Midbrain (tissue), 1 donor: ENCODE measurements around the gene PHC3.

Source experiments
- DNase-seq: peaks from one replicate; lab custom pipeline; 2025; lab: John Stamatoyannopoulos, UW

Gene PHC3

DNA sequence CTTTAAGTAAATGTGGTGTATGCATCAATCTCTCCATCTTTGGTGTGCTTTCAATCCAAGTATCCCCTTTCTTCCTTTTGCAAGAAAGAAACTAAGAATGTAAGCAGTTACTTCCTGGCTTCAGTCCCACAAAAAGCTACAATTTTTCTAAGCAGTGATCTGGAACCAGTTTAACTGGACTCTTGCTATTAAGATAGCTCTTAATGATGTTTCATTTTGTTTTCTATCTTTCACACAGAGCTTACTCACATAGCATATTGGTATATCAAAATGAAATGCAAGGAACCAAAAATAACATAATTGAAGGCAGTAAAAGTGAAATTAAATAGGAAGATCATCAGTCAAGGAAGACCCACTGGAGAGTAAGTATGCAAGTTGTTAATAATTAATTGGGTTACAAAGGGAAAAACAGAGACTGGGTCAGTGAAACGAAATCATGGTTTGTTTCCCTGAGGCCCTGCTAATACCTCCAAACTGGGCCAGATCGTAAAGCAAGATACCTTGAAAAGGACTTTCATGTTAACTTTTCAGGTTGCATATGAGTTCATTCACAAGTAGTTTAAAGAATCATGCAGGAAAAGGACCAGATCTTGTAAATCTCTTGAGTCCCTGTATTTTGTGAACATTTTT, 101.9 kb downstream of the PHC3 start:
- DNase-seq: no peak

DNA sequence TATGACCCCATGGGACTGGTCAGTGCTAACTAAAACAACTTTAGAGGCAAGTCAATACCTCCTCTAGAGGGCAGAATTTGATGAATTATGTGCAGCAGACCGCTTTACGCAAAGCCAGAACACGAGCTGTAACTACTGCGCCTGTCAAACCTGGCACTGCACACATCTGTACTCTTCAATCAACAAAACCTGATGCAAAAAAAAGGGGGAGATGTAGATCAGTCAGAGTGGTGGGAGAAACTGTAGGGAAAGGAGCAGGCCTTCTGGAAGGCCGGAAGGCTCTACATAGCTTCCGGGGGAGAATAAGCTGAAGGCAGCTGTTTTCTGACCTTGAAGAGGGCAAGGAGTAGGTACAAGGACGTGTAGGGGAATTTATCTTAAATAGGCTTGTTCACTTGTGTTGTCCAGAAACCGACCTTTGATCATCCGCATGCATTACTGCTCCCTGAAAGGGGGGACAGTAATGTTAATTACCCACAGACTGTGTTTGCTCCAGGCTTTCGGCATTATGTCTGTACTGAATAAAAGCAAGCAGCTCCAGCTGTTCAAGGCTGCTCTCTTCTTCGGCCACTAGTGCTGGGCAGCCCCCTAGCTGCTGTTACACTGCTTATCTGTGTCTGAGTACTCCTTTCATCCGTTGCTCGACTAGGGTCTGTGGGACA, 102.8 kb downstream of the PHC3 start:
- DNase-seq: no peak

DNA sequence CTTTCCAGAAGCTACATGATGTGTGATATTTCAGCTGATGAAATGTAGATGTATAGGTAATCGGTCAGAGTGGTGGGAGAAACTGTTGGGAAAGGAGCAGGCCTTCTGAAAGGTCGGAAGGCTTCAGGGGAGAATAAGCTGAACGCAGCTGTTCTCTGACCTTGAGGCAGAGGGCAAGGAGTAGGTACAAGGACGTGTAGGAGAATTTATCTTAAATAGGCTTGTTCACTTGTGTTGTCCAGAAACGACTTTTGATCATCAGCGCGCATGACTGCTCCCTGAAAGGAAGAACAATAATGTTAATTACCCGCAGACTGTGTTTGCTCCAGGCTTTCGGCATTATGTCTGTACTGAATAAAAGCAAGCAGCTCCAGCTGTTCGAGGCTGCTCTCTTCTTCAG, 104.2 kb downstream of the PHC3 start:
- DNase-seq: no peak

DNA sequence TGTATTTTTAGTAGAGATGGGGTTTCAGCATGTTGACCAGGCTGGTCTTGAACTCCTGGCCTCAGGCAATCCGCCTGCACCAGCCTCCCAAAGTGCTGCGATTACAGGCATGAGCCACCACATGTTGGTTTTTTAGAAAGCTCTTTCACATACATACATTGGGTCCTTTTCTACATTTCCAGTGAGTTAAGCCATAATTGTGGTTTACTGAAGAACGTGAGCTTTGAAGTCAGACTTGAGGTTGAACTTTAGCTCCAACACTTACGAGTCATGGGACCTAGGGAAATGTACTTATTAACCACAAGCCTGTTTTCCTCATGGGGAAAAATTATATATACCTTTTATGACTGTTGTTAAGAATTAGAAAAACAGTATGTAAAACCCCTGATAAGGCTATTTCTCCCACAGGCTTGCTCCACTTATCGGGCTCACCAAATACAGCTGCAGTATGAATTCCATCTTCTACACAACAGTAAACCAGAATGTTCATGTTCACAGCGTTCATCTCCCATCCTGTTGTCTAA, 104.8 kb downstream of the PHC3 start:
- DNase-seq: no peak

DNA sequence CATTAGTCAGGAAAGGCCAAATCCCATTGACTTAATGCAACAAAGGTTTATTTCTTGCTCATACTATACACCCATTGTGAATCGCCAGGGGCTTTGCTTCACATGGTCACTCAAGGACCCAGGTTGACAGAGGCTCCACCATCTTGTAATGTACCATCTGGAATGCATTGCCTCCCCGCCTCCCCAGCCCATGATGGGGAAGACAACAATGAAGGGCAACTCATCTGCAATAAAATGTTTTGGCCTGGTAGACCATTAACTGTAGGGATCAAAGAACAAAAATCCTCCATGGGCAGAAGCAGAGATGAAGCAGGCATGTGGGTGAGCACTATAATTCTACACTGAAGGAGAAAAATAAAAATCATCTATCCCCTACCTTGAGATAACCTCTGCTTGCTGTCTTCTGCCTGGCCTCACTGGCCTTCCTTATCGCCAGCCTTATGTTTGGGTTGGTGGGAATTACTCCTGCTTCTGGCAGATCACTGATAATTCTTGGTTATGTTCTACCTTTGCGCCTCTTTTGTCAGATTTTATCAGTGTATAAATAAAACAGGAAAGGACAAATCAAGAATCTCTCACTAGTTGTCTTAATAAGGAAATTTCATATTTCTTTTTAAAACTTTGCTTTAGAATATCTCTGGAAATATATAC, 106.0 kb downstream of the PHC3 start:
- DNase-seq: no peak

DNA sequence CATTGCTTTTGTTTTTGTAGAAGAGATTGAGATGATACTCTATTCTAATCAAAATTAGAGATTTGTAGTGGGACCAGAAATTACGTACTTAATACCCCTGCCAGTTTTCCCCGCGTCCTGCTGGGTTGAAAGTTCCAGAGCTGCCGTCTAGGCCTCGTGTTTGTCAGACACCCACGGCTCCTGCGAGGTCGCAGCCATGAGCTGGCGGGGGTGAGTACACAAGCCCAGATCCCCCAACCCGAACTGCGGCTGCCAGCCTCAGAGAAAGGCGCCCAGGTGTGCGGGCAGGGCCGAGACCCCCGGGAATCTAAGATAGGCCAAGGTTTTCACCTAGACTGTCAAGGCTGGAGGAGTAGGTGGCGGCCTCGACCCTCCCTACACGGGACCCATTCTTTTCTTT, 117.4 kb downstream of the PHC3 start:
- no peak for DNase-seq

DNA sequence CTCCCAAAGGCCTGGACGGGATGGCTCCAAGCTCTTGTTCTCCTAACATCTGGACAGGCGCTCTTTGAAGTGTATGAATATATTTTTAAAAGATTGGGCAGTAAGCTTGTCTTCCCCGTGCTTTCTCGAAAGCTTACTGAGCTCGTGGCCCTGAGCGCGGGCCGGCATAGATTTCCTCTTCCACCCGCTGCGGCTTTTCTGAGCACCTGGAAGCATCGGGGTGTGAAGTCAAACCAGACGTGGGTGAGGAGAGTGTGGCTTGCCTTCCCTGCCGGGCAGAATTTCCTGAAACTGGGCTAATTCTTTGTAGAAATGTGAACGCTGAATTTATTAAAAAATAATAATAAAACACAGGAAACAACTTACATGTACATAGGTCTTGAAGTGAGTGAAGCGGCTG, 117.8 kb downstream of the PHC3 start:
- no peak for DNase-seq

DNA sequence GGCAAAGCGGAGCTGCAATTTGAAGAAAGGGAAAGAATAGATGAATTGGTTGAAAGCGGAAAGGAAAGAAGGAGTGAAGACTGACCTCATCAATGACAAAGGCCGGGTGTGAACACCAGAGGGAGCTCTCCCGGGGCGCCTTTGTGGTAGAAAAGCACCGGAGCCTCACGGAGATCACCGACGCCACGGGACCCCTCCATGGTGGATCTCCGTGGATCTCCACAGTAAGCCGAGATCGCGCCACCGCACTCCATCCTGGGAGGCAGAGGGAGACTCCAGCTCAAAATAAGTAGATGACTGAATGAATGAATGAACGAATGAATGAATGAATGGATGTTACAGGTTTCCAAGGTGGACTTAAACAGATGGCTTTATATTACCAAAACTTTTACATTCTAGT, 118.8 kb downstream of the PHC3 start:
- no peak for DNase-seq

DNA sequence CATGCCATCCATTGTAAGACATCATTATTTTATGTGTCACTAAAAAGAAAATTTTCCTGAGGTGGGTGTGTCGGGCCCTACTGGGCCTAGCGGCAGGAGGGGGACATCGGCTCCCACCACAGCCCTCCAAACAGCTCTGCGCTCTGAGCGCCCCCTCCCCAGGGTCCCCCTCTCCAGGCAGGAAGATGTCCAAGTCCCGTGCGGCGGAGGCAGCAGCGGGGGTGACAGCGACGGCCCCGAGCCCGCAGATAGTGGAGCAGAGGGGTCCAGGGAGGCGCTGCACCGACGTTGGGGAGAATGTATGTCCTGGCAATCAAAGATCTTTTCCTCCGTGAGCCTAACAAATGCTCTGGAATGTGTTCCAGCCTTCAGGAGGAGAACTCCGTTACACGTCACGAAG, 119.5 kb downstream of the PHC3 start:
- DNase-seq: no peak

DNA sequence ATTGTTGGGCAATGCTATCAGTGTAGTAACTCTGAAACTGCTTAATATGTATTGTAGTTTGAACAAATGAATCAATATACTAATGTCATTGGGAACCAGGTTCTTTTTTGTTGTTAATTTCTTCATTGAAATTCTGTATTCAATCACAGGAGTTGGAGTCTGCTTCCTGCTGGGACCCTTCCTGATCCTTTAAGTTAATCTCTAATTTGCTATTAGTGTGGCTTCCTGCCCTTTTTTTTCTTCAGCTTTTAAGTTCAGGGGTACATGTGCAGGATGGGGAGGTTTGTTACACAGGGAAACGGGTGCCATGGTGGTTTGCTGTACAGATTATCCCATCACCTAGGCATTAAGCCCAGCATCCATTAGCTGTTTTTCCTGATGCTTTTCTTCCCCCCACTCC, 122.1 kb downstream of the PHC3 start:
- DNase-seq: no peak

DNA sequence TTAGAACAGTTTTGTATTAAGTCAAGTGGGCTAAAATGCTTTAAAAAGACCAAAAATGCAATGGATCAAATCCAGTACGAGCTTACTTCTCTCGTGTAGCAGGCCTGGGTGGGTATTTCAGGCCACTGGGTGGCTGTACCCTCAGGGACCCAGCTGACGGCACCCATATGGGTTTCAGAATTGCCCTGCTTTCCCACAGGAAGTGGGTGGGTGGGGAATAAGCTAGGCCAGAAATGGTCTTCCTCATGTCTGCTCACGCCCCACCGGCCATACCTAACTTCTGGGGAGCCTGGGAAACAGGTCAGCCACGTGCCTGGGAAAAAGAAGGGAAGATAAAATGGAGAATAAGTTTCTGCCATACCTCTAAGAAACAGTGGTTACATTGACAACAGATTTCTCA, 123.4 kb downstream of the PHC3 start:
- no peak for DNase-seq

DNA sequence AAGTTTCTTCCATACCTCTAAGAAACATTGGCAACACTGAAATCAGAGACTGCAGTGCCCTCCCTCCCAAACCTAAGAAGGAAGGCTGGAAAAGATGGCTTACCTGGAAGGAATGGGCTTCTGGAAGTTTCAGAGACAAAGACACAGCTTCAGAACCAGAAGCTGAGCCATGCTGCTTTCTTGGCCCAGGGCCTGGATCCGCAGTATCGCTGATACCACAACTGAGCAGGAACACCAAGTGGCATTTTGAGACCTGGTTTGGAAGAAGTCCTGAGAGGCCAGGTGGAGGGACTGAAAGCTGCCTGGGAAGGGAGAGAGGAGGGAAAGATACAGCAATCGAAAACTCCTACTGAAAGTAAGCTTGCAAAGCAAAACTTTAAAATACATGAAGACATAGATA, 124.0 kb downstream of the PHC3 start:
- DNase-seq: no peak

DNA sequence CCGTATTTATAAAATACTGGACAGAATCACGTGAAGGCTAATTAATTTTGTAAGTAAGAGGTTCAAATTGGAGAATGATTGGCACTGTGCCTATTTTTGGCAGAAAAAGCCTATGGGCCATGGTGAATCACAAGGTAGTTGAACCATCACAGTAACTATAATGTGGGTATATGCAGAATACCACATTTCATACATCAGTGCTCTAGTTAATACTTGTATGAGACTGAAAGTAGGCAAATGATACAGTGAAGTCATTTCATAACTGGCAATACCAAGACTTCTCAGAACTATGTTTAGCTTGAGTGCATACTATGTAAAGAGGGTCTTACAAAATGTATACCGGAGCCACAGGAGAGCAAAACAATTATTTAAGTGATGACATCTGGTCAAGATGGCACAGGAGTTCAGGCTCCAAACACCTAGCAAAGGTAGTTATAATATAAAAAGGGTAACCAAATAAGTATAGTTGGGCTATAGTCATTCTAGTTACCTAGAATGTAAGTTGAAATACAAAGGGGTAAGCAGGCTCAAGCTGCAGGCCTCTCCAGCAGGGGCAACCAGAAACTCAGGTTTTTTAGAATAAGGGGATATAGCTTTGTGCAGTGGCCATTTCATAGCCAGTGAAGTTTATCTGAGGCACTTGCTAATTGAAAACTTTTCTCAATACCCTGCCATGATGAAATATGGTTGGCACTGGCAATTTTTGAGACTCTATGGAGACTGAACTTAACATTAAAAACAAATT, 124.7 kb downstream of the PHC3 start:
- no peak for DNase-seq

DNA sequence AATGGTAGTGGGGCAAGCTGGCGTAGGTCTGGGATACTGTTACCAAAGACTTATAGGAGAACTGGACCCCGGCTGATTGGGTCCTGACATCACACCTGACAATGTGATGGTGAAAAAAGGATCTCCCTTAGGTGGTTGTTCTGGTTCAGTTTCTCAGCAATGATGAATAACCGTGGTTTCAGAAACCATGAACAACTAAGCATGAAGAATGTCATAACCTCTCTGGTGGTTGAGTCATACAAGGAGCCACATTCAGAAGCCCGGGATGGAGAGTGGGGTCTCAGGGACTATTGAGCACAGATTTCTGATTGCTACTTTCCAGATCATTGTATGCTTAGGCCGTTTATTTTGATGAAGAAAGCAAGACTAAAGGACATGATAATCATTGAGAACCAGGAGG, 126.3 kb downstream of the PHC3 start:
- no peak for DNase-seq

DNA sequence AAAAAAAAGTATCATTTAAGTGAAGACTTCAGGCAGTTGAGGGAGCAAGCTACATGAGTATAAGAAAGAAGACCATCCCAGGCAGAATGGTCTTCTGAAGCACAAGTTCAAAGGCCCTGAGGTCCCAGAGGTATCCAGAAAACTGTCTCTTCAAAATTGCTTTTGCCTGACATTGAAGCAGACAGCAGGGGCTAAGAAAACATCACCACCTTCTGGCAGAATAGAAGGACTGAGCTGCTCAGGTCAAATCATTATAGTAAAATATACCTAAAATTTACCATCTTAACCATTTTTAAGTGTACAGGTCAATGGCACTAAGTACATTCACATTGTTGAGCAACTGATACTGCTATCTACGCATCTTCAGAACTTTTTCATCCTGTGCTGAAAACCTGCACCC, 127.3 kb downstream of the PHC3 start:
- DNase-seq: no peak

DNA sequence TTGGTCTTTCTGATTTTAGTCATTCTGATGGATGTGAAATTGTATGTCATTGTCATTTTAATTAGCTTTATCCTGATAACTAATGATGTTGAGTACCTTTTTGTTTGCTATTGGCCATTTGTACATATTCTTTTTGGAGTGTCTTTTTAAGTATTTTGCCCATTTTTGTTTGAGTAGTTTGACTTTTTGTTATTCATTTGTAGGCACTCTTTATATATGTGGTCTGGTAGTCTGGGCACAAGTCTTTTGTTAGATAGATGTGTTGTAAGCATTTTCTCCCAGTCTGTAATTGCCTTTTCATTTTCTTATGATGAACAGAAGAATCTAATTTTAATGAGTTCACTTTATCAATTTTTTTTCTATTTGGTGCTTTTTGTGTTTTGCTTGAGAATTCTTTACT, 129.1 kb downstream of the PHC3 start:
- DNase-seq: no peak

DNA sequence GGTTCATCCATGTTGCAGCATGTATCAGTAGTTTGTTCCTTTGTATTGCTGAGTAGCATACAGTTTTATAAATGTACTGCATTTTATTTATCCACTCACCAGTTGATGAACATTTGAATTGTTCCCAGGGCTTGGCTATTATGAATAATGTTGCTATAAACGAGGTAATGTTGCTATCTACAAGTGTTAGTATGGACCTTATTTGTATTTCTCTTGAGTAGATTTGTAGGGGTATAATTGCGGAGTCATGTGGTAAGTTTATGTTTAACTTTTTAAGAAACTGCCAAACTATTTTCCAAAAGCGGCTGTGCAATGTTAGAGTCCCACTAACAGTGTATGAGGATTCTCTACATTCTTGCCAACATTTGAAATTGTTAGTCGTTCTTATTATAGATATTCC, 130.8 kb downstream of the PHC3 start:
- no peak for DNase-seq

DNA sequence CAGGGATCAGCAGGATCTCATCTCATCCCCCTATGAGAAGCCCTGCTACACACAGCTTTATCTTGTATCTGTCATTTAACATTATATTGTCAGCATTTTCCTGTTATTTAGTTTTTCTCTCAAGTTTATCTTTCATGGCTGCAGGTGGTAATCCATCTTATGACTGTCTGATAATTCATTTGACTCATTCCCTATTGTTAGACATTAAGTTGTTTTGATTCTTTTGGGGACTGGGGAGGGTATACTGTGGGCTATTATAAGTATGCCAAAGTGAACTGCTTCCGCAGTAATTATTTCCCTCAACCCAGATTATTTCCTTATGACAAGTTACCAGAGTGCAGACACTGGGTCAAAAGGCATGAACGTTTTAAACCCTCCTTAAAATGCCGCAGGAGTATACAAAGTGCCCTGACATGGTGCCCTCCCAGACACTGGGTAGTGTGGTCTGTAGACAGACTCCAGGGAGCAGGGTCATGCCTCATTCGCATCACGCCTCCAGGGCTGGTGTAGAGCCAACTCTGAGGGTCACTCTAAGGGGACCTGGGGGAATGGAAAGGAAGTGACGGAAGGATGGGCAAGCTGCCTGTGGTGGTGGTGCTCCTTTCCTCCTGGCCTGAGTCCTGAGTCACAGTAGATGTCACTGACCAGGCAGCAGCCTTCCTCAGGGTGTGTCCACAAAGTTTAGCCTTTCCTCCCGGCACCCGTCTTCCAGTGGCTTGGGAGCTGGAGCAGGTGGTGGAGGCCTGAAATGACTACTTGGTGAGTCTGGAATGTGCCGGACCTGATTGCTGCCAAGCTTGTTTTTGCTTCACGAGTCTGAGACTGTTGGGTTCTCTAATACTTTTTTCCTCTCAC, 132.2 kb downstream of the PHC3 start:
- no peak for DNase-seq

DNA sequence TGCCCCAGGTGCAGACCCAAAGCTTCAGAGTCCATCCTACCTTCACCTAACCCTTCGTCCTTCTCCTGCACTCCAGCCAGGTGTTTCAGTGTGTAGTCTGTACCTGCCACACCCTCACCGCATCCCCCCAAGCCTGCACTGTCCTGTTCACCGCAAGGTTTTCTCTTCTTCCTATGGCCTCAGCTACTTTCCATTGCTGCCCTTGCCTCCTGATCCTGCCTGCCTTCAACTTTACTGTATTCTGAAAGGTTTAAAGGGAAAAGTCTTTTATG, 134.5 kb downstream of the PHC3 start:
- no peak for DNase-seq

DNA sequence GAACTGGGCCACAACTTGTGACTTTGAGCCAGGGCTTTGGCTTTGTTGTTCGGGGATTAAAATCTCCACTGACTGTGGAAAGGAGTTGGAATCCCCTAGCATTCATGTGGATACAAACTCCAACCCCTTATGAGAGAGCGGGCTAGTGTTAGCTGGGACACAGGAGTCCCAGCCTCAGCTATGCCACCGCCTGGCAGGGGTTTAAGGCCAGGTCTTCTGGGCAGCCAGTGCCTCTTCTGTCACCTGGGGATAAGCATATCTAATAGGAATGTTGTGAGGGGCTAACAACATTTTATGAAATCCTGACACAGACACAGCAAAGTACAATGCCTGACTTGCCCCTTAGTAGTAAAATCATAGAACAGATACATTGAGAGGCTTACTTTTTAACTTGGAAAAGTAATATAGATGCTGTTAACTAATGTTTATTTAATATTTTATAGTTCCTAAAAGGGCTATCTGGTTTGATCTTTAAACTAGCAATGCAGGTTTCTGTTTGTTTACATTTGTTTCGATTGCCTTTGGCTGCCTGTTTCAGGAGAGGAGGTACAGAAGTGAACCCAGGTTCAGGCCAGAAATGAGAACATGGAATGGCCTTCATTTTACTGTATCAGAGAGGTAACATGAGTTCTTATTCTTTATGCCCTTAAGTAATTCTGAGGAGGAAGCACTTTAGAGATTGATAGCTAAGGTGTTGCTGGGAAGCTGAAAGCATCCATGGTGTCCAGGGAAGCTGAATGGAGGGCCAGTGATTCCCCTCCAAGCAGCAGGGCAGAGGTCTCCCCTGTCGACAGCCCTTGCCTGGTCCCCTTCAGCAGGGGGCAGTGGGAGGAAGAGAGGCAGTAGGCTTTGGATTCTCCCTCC, 135.0 kb downstream of the PHC3 start:
- no peak for DNase-seq

DNA sequence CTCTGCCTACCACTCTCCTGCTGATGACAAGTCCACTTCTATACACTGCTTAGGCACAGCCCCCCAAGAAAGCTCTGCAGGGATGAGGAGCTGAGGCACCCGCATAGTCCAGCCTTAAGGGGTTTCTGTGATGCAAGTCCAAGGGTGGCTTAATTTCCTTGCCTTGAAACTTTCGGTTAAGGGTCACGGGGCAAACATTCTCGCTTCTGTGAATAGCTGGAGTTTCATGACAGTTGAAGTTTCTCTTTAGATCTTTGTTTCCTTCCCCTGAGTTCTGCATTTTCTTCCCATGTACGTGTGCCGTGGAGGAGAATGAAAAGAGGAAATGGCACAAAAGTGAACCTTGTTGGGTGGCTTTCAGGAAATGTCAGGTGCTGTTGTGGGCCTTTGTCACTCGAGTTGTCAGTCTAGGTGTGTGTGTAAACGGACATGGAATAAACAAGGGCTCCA, 136.7 kb downstream of the PHC3 start:
- peak; percentile 8 for DNase-seq
